ENCODE measurements around the gene CGB8.
"Not testable (repeated sequence)": the region's sequence is repeated elsewhere in the genome, so short reads cannot be mapped to it uniquely, and the experiment has no call there.

CGB8 gene

GRCh38 chr19:49029749-49030148 is 19.2 kb downstream of the CGB8 start:
- not testable (repeated sequence) for FAIRE-seq

GRCh38 chr19:49028686-49029085 is 20.2 kb downstream of the CGB8 start:
- FAIRE-seq: not testable (repeated sequence)

GRCh38 chr19:49025599-49025998 is 23.3 kb downstream of the CGB8 start:
- FAIRE-seq: not testable (repeated sequence)

GRCh38 chr19:49025088-49025487 is 23.8 kb downstream of the CGB8 start:
- FAIRE-seq: not testable (repeated sequence)

GRCh38 chr19:49024233-49024632 is 24.7 kb downstream of the CGB8 start, which contains the start of gene CGB3:
Gene CGB3 (minus strand): TSS chr19:49024333. CDS start chr19:49023971, 362 bp downstream.
- not testable (repeated sequence) for FAIRE-seq

- FAIRE-seq: no peak
Measured at GRCh38 chr19:49022116-49022515, 26.8 kb downstream of the CGB8 start.

GRCh38 chr19:49020931-49021895 is 27.7 kb downstream of the CGB8 start:
- no peak for FAIRE-seq

- FAIRE-seq: no peak
Measured at GRCh38 chr19:49020342-49020741, 28.6 kb downstream of the CGB8 start.

GRCh38 chr19:49019242-49019932 is 29.5 kb downstream of the CGB8 start:
- FAIRE-seq: no peak

GRCh38 chr19:49018388-49019241 is 30.3 kb downstream of the CGB8 start:
- not testable (repeated sequence) for FAIRE-seq

GRCh38 chr19:49017666-49018351 is 31.1 kb downstream of the CGB8 start:
- no peak for FAIRE-seq

GRCh38 chr19:49017041-49017665 is 31.8 kb downstream of the CGB8 start, which contains the start of gene LHB:
Gene LHB (minus strand): TSS chr19:49017091. CDS start chr19:49017081, 10 bp downstream.
- FAIRE-seq: no peak

GRCh38 chr19:49016067-49016839 is 32.7 kb downstream of the CGB8 start:
- FAIRE-seq: no peak

- FAIRE-seq: no peak
Measured at GRCh38 chr19:49014870-49015255, 34.0 kb downstream of the CGB8 start.

GRCh38 chr19:49014123-49014869 is 34.6 kb downstream of the CGB8 start:
- FAIRE-seq: no peak

- no peak for FAIRE-seq
Measured at GRCh38 chr19:49011194-49011593, 37.7 kb downstream of the CGB8 start.

- FAIRE-seq: no peak
Measured at GRCh38 chr19:49010453-49010852, 38.5 kb downstream of the CGB8 start.

GRCh38 chr19:49009828-49010227 is 39.1 kb downstream of the CGB8 start:
- no peak for FAIRE-seq

- no peak for FAIRE-seq
Measured at GRCh38 chr19:49006905-49007304, 42.0 kb downstream of the CGB8 start.

Data from endometrium (tissue), 2 donors.